Fibroblast of pulmonary artery (primary cell): ENCODE data around the gene EP400.

ENCODE experiments used
- DNase-seq: peaks from one replicate; pipeline ENCODE4 v3.0.0-alpha.2; 2010; ENCODE audit warnings: low read depth
- H3K4me3 ChIP-seq: replicated peaks from 2 replicates; pipeline ENCODE4 v1.5.1; 2011; ENCODE audit warnings: low read depth, mild to moderate bottlenecking, control low read depth, low read length, moderate library complexity
- CTCF ChIP-seq: IDR thresholded peaks from 2 replicates; pipeline ENCODE4 v1.5.1; 2011; ENCODE audit warnings: mild to moderate bottlenecking, control low read depth, low read length, inconsistent platforms; ENCODE audit errors: missing control alignments

EP400 gene

GRCh38 chr12:131941116-131941986 lies 8.4 kb upstream of the EP400 start:
- no peak for TF ChIP-seq CTCF
- no peak for DNase-seq
- H3K4me3 ChIP-seq, result no peak overlapping the region

GRCh38 chr12:131941987-131942341 lies 7.8 kb upstream of the EP400 start:
- DNase-seq, result no peak
- TF ChIP-seq CTCF, result no peak
- H3K4me3 ChIP-seq, result no peak overlapping the region

GRCh38 chr12:131942671-131943070 lies 7.1 kb upstream of the EP400 start:
- TF ChIP-seq CTCF, result no peak
- no peak overlapping the region for H3K4me3 ChIP-seq

GRCh38 chr12:131943389-131943788 lies 6.4 kb upstream of the EP400 start:
- H3K4me3 ChIP-seq, result no peak overlapping the region
- no peak for TF ChIP-seq CTCF
- no peak for DNase-seq

More at GRCh38 chr12:131942671-131943070, 7.1 kb upstream of the EP400 start:
- no peak for DNase-seq

GRCh38 chr12:131943876-131944275 lies 5.9 kb upstream of the EP400 start:
- DNase-seq, result no peak
- TF ChIP-seq CTCF, result no peak

GRCh38 chr12:131944601-131945251 lies 5.0 kb upstream of the EP400 start:
- TF ChIP-seq CTCF, result no peak
- DNase-seq, result no peak
- H3K4me3 ChIP-seq, result no peak overlapping the region

More at GRCh38 chr12:131943876-131944275, 5.9 kb upstream of the EP400 start:
- no peak overlapping the region for H3K4me3 ChIP-seq
